Right atrium auricular region (tissue), 2 donors: ENCODE results near the gene DUOX1. TPM values are rescaled to one million over a fixed set of nuclear protein-coding genes. Genes with fewer than 3 reads are reported as not detected.

ENCODE experiments used
- DNase-seq: peaks from one replicate; pipeline ENCODE4 v3.0.0-alpha.2; 2019; ENCODE audit warnings: low spot score
- H3K27ac ChIP-seq, 2 donors: fragments of 200-600 bp; sonication (generic); 1 replicate in 1 of 2; 2 replicates in 1 of 2; pipeline ENCODE4 v1.5.1; 2016 to 2019
- H3K27me3 ChIP-seq, 2 donors: fragments of 200-600 bp; sonication (generic); one replicate each; pipeline versions ENCODE4 v1.5.1 to v1.6.0; 2017 to 2019
- H3K36me3 ChIP-seq: fragments of 200-600 bp; sonication (generic); one replicate; pipeline ENCODE4 v1.5.1; 2016
- H3K4me1 ChIP-seq, 2 donors: fragments of 200-600 bp; sonication (generic); one replicate each; pipeline versions ENCODE4 v1.5.1 to v1.6.0; 2017 to 2019
- H3K4me3 ChIP-seq, 2 donors: fragments of 200-600 bp; sonication (generic); 1 replicate in 1 of 2; 2 replicates in 1 of 2; pipeline ENCODE4 v1.5.1; 2017 to 2019; ENCODE audit warnings: mild to moderate bottlenecking in 1 of 2, moderate library complexity in 1 of 2
- H3K9me3 ChIP-seq, 2 donors: fragments of 200-600 bp; sonication (generic); one replicate each; pipeline ENCODE4 v1.5.1; 2019
- CTCF ChIP-seq, 2 donors: fragments of 200-600 bp; sonication (generic); IDR thresholded peaks; one replicate each; pipeline ENCODE4 v1.5.1; 2019; ENCODE audit warnings: antibody characterized with exemption in 2 of 2
- total RNA-seq, 2 donors: library from RNA; depleted of rRNA; stranded (reverse); fragments of >200 nt; gene quantifications; one replicate each; pipeline ENCODE4 v1.1.0, GENCODE V29; 2016

Gene DUOX1
- total RNA-seq, 2 donors from 2014 or later: 1.1 to 3.6 TPM

- H3K4me1 ChIP-seq: no peaks in the 10 kb centered on the region
- no peak for DNase-seq
- H3K4me3 ChIP-seq: no peak overlapping the region
- H3K9me3 ChIP-seq: no peaks in the 10 kb centered on the region
- no peaks in the 10 kb centered on the region for H3K27me3 ChIP-seq
- H3K36me3 ChIP-seq: no peaks in the 10 kb centered on the region
- H3K27ac ChIP-seq: no peak overlapping the region
- no peak for TF ChIP-seq CTCF (IDR thresholded peaks at IDR 0.05)
Measured at GRCh38 chr15:45093622-45094357, 36.0 kb upstream of the DUOX1 start.

GRCh38 chr15:45094358-45094730, 35.5 kb upstream of the DUOX1 start:
- no peak overlapping the region for H3K4me3 ChIP-seq
- DNase-seq: no peak
- TF ChIP-seq CTCF (IDR thresholded peaks at IDR 0.05): no peak

GRCh38 chr15:45095661-45096060, 34.1 kb upstream of the DUOX1 start:
- H3K27me3 ChIP-seq: no peaks in the 10 kb centered on the region

More at GRCh38 chr15:45094358-45094730, 35.5 kb upstream of the DUOX1 start:
- no peaks in the 10 kb centered on the region for H3K4me1 ChIP-seq
- H3K27me3 ChIP-seq: no peaks in the 10 kb centered on the region
- H3K27ac ChIP-seq: no peak overlapping the region
- H3K9me3 ChIP-seq: no peaks in the 10 kb centered on the region
- no peaks in the 10 kb centered on the region for H3K36me3 ChIP-seq

DNA sequence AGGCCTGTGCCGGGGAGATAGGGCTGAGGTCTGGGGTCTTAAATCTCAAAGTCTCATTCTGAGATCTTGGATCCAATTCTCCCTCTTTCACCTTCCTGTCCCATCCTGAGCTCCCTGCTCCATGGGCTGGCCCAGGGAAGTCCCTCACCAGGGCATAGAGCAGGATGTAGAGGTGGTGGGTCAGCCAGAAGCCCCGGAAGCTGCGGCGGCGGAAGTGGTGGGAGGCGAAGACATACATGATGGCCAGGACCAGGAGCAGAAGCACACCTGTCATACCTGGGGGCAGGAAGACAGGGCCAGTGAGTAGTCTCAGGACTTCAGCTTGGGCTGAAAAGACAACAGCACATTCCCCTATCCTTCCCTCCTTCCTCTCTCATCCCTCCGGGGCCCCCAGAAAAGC, 32.3 kb upstream of the DUOX1 start:
- no peak overlapping the region for H3K4me3 ChIP-seq
- H3K9me3 ChIP-seq: no peaks in the 10 kb centered on the region
- H3K27me3 ChIP-seq: no peaks in the 10 kb centered on the region
- DNase-seq: no peak
- no peak overlapping the region for H3K27ac ChIP-seq
- no peak for TF ChIP-seq CTCF (IDR thresholded peaks at IDR 0.05)
- no peaks in the 10 kb centered on the region for H3K4me1 ChIP-seq
- H3K36me3 ChIP-seq: no peaks in the 10 kb centered on the region

More at GRCh38 chr15:45095661-45096060, 34.1 kb upstream of the DUOX1 start:
- no peak for DNase-seq
- no peak overlapping the region for H3K27ac ChIP-seq
- no peaks in the 10 kb centered on the region for H3K36me3 ChIP-seq
- H3K9me3 ChIP-seq: no peaks in the 10 kb centered on the region
- no peaks in the 10 kb centered on the region for H3K4me1 ChIP-seq
- TF ChIP-seq CTCF (IDR thresholded peaks at IDR 0.05): no peak
- no peak overlapping the region for H3K4me3 ChIP-seq

GRCh38 chr15:45099549-45100165, 30.1 kb upstream of the DUOX1 start:
- TF ChIP-seq CTCF (IDR thresholded peaks at IDR 0.05): no peak
- Histone ChIP-seq H3K9me3 (no peaks in the 10 kb centered on the region), H3K27me3 (no peaks in the 10 kb centered on the region), H3K36me3 (no peaks in the 10 kb centered on the region), H3K27ac (no peak overlapping the region), H3K4me3 (no peak overlapping the region), H3K4me1 (no peaks in the 10 kb centered on the region)
- no peak for DNase-seq
